Vagina (tissue), 2 donors: ENCODE data around the gene PSKH1. TPM values are rescaled to one million over a fixed set of nuclear protein-coding genes. Genes with fewer than 3 reads are reported as not detected.
A peak's percentile ranks its signal among the peaks of the same experiment; 100 is the strongest.

ENCODE experiments used
- DNase-seq, 2 donors: peaks; one replicate each; pipeline ENCODE4 v3.0.0-alpha.2; 2017; ENCODE audit errors: extremely low spot score in 2 of 2
- H3K27ac ChIP-seq: fragments of 200-600 bp; sonication (generic); one replicate; pipeline ENCODE4 v1.5.1; 2019
- H3K27me3 ChIP-seq: fragments of 200-600 bp; sonication (generic); one replicate; pipeline ENCODE4 v1.5.1; 2019
- H3K36me3 ChIP-seq, 2 donors: fragments of 200-600 bp; sonication (generic); one replicate each; pipeline ENCODE4 v1.5.1; 2017 to 2019
- H3K4me1 ChIP-seq: fragments of 200-600 bp; sonication (generic); one replicate; pipeline ENCODE4 v1.5.1; 2019
- H3K4me3 ChIP-seq, 2 donors: fragments of 200-600 bp; sonication (generic); 1 replicate in 1 of 2; 2 replicates in 1 of 2; pipeline ENCODE4 v1.5.1; 2016 to 2019
- H3K9me3 ChIP-seq: fragments of 200-600 bp; sonication (generic); one replicate; pipeline ENCODE4 v1.5.1; 2019
- CTCF ChIP-seq, 3 experiments: fragments of 450-650 bp in 2 of 3; fragments of 200-600 bp in 1 of 3; sonication (generic) in 1 of 3; IDR thresholded peaks; one replicate each; pipeline ENCODE4 v1.5.1; 2017 to 2019; ENCODE audit warnings: antibody characterized with exemption in 3 of 3, mild to moderate bottlenecking in 2 of 3, moderate library complexity in 2 of 3
- POLR2A ChIP-seq, 2 donors: fragments of 450-650 bp; IDR thresholded peaks; one replicate each; pipeline ENCODE4 v1.6.1; 2017; ENCODE audit warnings: antibody characterized with exemption in 2 of 2, mild to moderate bottlenecking in 2 of 2, moderate library complexity in 2 of 2
- POLR2AphosphoS5 ChIP-seq, 2 donors: sonication (generic); formaldehyde crosslinking; IDR thresholded peaks; one replicate each; pipeline ENCODE4 v1.9.0; 2017; ENCODE audit warnings: antibody characterized with exemption in 2 of 2, mild to moderate bottlenecking in 2 of 2, low read depth in 1 of 2; ENCODE audit not compliant: insufficient read depth in 1 of 2
- intact Hi-C: fragments of 100-400 bp; cut with DNase I; formaldehyde crosslinking; loops from one replicate; pipeline ENCODE4 v1.15.1; 2023
- total RNA-seq: library from RNA; depleted of rRNA; stranded (reverse); fragments of >200 nt; gene quantifications from one replicate; pipeline ENCODE4 v1.2.3, GENCODE V29; 2016

The PSKH1 gene
- total RNA-seq, 1 donor from 2014 or later = 17.4 TPM

- TF ChIP-seq POLR2A (IDR thresholded peaks at IDR 0.05) = no peak
- no peak for TF ChIP-seq CTCF (IDR thresholded peaks at IDR 0.05)
- TF ChIP-seq POLR2AphosphoS5 (IDR thresholded peaks at IDR 0.05; ENCODE audit: insufficient read depth in 1 of 2, low read depth in 1 of 2) = no peak
- Histone ChIP-seq H3K4me1 (peaks cover 67% of the 10 kb centered on the region), H3K4me3 (peak overlapping the region; percentile 79 to 98), H3K9me3 (no peaks in the 10 kb centered on the region), H3K27me3 (no peaks in the 10 kb centered on the region), H3K27ac (peak overlapping the region; percentile 100), H3K36me3 (no peaks in the 10 kb centered on the region)
- intact Hi-C loops = no loop called here
- DNase-seq = no peak
These were observed 47.1 kb upstream of the PSKH1 start for GRCh38 chr16:67846063-67846319.

- Histone ChIP-seq H3K27me3 (no peaks in the 10 kb centered on the region), H3K36me3 (no peaks in the 10 kb centered on the region), H3K4me1 (peaks cover 64% of the 10 kb centered on the region), H3K27ac (peak within 1 kb of the TSS; percentile 100), H3K9me3 (no peaks in the 10 kb centered on the region), H3K4me3 (peak within 1 kb of the TSS; percentile 79 to 98)
- intact Hi-C loops = no loop called here
- TF ChIP-seq POLR2A (IDR thresholded peaks at IDR 0.05) (peak in 1 of 2 donors; percentile 55), CTCF (IDR thresholded peaks at IDR 0.05) (peak in 1 of 3 experiments; percentile 9), POLR2AphosphoS5 (IDR thresholded peaks at IDR 0.05; ENCODE audit: insufficient read depth in 1 of 2, low read depth in 1 of 2) (peak; percentile 90 to 91)
- peak in 1 of 2 donors; percentile 95 for DNase-seq
These were observed 46.6 kb upstream of the PSKH1 start, which contains the start of gene NUTF2 for GRCh38 chr16:67846320-67847063. Gene NUTF2, plus strand, starts transcription at chr16:67846933. Its CDS starts 18,198 bp downstream, at chr16:67865131.

- intact Hi-C loops = no loop called here
- Histone ChIP-seq H3K4me1 (peaks cover 62% of the 10 kb centered on the region), H3K4me3 (peak within 1 kb of the TSS; percentile 79 to 98), H3K27me3 (no peaks in the 10 kb centered on the region), H3K27ac (peak within 1 kb of the TSS; percentile 100), H3K9me3 (no peaks in the 10 kb centered on the region), H3K36me3 (no peaks in the 10 kb centered on the region)
- DNase-seq = peak in 1 of 2 donors; percentile 84
- TF ChIP-seq POLR2AphosphoS5 (IDR thresholded peaks at IDR 0.05; ENCODE audit: insufficient read depth in 1 of 2, low read depth in 1 of 2) (no peak), CTCF (IDR thresholded peaks at IDR 0.05) (no peak), POLR2A (IDR thresholded peaks at IDR 0.05) (no peak)
These were observed 45.8 kb upstream of the PSKH1 start, which contains the start of gene CENPT for GRCh38 chr16:67847064-67847861. Gene CENPT, minus strand, starts transcription at chr16:67847693. Its CDS starts 13,834 bp downstream, at chr16:67833859.

GRCh38 chr16:67848118-67848517, 44.9 kb upstream of the PSKH1 start:
- H3K4me1 ChIP-seq = peaks cover 57% of the 10 kb centered on the region
- DNase-seq = peak in 1 of 2 donors; percentile 54
- TF ChIP-seq POLR2AphosphoS5 (IDR thresholded peaks at IDR 0.05; ENCODE audit: insufficient read depth in 1 of 2, low read depth in 1 of 2) (no peak), CTCF (IDR thresholded peaks at IDR 0.05) (no peak), POLR2A (IDR thresholded peaks at IDR 0.05) (no peak)
- intact Hi-C loops = no loop called here
- H3K9me3 ChIP-seq = no peaks in the 10 kb centered on the region
- H3K27ac ChIP-seq = peak overlapping the region; percentile 100
- H3K27me3 ChIP-seq = no peaks in the 10 kb centered on the region
- H3K4me3 ChIP-seq = peak overlapping the region; percentile 79 to 98
- no peaks in the 10 kb centered on the region for H3K36me3 ChIP-seq
